ENCODE data around the gene CNPY3. TPM values are rescaled to one million over a fixed set of nuclear protein-coding genes. Genes with fewer than 3 reads are reported as not detected.

The CNPY3 gene
- polyA plus RNA-seq, 2 of the 4 experiments (the other 2 are of a cell fraction) = 30.3 to 38.5 TPM

DNA sequence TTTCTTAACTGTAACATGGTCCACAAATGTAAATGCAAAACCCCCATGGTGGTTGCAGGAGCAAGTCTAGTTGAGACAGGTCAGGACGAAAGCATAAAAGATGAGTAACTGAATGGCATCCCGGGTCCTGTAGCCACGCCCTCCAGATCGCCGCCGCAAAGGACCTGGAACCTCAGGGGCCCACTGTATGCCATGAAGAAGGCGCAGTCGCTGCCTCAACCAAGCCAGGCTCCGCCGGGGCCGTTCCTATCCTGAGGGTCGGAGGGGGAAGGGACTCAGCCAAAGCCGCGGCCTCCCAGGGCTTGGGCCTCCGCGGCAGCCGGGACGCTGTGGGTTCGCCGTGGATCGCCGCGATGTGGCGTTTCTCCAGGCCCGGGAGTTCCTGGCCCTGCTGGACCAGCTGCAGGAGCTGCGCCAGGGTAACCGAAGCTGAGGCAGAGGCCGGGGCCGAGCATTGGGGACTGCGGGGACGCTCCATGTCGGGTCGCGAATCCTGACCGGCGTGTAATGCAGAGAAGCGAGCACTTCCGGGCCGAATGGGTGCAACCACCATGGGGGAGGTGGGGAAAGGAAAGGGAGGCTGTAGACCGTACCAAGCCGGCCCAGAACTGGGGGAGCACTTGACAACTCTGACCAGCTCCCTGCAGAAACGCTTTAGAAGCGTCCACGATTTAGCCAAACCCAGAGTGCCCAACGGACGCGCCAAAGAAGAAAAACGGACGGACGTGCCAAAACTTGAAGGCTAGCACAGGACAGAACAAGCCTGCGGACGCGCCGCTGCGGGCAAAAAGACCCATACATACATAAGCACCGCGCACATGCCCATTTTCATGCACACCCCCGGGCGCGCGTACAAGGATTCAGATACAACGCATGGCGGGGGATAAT, 38.7 kb upstream of the CNPY3 start (continued):
- TF ChIP-seq MAFK (IDR thresholded peaks at IDR 0.05; ENCODE audit: partially characterized antibody) = no peak
- TF ChIP-seq CHD2 (IDR thresholded peaks at IDR 0.05; ENCODE audit: low read length, partially characterized antibody) = peak; percentile 32
- TF ChIP-seq, protein P1, sequence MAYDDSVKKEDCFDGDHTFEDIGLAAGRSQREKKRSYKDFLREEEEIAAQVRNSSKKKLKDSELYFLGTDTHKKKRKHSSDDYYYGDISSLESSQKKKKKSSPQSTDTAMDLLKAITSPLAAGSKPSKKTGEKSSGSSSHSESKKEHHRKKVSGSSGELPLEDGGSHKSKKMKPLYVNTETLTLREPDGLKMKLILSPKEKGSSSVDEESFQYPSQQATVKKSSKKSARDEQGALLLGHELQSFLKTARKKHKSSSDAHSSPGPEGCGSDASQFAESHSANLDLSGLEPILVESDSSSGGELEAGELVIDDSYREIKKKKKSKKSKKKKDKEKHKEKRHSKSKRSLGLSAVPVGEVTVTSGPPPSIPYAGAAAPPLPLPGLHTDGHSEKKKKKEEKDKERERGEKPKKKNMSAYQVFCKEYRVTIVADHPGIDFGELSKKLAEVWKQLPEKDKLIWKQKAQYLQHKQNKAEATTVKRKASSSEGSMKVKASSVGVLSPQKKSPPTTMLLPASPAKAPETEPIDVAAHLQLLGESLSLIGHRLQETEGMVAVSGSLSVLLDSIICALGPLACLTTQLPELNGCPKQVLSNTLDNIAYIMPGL (CRISPR knock-in tag; IDR thresholded peaks at IDR 0.05; ENCODE audit: borderline replicate concordance) = peak; percentile 37; the same call in 1 of the 2 replicates
- no peak for TF ChIP-seq RFX5 (IDR thresholded peaks at IDR 0.05)
- TF ChIP-seq HEYL (CRISPR knock-in tag; IDR thresholded peaks at IDR 0.05) = no peak
- no peak for TF ChIP-seq RAD21 (conservative IDR thresholded peaks at IDR 0.05 in 1 of 2, IDR thresholded peaks at IDR 0.05 in 1 of 2)
- TF ChIP-seq ESRRA (IDR thresholded peaks at IDR 0.05; ENCODE audit: borderline replicate concordance, low read length) = no peak
- TF ChIP-seq TFCP2L1 (CRISPR knock-in tag; IDR thresholded peaks at IDR 0.05) = peak; percentile 76; the same call in 1 of the 2 replicates
- TF ChIP-seq, protein P2, sequence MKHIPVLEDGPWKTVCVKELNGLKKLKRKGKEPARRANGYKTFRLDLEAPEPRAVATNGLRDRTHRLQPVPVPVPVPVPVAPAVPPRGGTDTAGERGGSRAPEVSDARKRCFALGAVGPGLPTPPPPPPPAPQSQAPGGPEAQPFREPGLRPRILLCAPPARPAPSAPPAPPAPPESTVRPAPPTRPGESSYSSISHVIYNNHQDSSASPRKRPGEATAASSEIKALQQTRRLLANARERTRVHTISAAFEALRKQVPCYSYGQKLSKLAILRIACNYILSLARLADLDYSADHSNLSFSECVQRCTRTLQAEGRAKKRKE (CRISPR knock-in tag; IDR thresholded peaks at IDR 0.05; ENCODE audit: low read depth) = no peak
- no peak for TF ChIP-seq EP300 (IDR thresholded peaks at IDR 0.05)
- TF ChIP-seq, protein P3, sequence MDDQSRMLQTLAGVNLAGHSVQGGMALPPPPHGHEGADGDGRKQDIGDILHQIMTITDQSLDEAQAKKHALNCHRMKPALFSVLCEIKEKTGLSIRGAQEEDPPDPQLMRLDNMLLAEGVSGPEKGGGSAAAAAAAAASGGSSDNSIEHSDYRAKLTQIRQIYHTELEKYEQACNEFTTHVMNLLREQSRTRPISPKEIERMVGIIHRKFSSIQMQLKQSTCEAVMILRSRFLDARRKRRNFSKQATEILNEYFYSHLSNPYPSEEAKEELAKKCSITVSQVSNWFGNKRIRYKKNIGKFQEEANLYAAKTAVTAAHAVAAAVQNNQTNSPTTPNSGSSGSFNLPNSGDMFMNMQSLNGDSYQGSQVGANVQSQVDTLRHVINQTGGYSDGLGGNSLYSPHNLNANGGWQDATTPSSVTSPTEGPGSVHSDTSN (IDR thresholded peaks at IDR 0.05) = no peak; the same call in 1 of the 2 replicates
- TF ChIP-seq FOSB (CRISPR knock-in tag; IDR thresholded peaks at IDR 0.05) = peak; percentile 44; the same call in 1 of the 2 replicates
- no peak for TF ChIP-seq RCOR1 (IDR thresholded peaks at IDR 0.05; ENCODE audit: low read depth, low read length)
- TF ChIP-seq, protein P4, sequence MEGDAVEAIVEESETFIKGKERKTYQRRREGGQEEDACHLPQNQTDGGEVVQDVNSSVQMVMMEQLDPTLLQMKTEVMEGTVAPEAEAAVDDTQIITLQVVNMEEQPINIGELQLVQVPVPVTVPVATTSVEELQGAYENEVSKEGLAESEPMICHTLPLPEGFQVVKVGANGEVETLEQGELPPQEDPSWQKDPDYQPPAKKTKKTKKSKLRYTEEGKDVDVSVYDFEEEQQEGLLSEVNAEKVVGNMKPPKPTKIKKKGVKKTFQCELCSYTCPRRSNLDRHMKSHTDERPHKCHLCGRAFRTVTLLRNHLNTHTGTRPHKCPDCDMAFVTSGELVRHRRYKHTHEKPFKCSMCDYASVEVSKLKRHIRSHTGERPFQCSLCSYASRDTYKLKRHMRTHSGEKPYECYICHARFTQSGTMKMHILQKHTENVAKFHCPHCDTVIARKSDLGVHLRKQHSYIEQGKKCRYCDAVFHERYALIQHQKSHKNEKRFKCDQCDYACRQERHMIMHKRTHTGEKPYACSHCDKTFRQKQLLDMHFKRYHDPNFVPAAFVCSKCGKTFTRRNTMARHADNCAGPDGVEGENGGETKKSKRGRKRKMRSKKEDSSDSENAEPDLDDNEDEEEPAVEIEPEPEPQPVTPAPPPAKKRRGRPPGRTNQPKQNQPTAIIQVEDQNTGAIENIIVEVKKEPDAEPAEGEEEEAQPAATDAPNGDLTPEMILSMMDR (IDR thresholded peaks at IDR 0.05) = no peak
- TF ChIP-seq CBX2 (IDR thresholded peaks at IDR 0.05; ENCODE audit: borderline replicate concordance, low read depth) = no peak
- TF ChIP-seq PHF8 (IDR thresholded peaks at IDR 0.05; ENCODE audit: borderline replicate concordance, low read depth) = peak; percentile 93
- no peak for TF ChIP-seq POLR2AphosphoS2 (conservative IDR thresholded peaks at IDR 0.05; ENCODE audit: low read length)
- no peak for TF ChIP-seq NFE2L2 (conservative IDR thresholded peaks at IDR 0.05; ENCODE audit: low read length)
- TF ChIP-seq ZNF302 (CRISPR knock-in tag; IDR thresholded peaks at IDR 0.05) = no peak
- TF ChIP-seq ZFP36 (IDR thresholded peaks at IDR 0.05; ENCODE audit: borderline replicate concordance, partially characterized antibody) = no peak
- TF ChIP-seq, protein P5, sequence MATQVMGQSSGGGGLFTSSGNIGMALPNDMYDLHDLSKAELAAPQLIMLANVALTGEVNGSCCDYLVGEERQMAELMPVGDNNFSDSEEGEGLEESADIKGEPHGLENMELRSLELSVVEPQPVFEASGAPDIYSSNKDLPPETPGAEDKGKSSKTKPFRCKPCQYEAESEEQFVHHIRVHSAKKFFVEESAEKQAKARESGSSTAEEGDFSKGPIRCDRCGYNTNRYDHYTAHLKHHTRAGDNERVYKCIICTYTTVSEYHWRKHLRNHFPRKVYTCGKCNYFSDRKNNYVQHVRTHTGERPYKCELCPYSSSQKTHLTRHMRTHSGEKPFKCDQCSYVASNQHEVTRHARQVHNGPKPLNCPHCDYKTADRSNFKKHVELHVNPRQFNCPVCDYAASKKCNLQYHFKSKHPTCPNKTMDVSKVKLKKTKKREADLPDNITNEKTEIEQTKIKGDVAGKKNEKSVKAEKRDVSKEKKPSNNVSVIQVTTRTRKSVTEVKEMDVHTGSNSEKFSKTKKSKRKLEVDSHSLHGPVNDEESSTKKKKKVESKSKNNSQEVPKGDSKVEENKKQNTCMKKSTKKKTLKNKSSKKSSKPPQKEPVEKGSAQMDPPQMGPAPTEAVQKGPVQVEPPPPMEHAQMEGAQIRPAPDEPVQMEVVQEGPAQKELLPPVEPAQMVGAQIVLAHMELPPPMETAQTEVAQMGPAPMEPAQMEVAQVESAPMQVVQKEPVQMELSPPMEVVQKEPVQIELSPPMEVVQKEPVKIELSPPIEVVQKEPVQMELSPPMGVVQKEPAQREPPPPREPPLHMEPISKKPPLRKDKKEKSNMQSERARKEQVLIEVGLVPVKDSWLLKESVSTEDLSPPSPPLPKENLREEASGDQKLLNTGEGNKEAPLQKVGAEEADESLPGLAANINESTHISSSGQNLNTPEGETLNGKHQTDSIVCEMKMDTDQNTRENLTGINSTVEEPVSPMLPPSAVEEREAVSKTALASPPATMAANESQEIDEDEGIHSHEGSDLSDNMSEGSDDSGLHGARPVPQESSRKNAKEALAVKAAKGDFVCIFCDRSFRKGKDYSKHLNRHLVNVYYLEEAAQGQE (IDR thresholded peaks at IDR 0.05) = no peak; the same call in 1 of the 2 replicates
- TF ChIP-seq, protein P6, sequence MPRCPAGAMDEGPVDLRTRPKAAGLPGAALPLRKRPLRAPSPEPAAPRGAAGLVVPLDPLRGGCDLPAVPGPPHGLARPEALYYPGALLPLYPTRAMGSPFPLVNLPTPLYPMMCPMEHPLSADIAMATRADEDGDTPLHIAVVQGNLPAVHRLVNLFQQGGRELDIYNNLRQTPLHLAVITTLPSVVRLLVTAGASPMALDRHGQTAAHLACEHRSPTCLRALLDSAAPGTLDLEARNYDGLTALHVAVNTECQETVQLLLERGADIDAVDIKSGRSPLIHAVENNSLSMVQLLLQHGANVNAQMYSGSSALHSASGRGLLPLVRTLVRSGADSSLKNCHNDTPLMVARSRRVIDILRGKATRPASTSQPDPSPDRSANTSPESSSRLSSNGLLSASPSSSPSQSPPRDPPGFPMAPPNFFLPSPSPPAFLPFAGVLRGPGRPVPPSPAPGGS (IDR thresholded peaks at IDR 0.05) = peak; percentile 82
- TF ChIP-seq POLR2A (IDR thresholded peaks at IDR 0.05; ENCODE audit: low read length) = peak; percentile 80
